Vagina (tissue), 2 donors: ENCODE data around the gene ELL2.

Experiments used
- CTCF ChIP-seq, 3 experiments: fragments of 450-650 bp in 2 of 3; fragments of 200-600 bp in 1 of 3; sonication (generic) in 1 of 3; IDR thresholded peaks; one replicate each; pipeline ENCODE4 v1.5.1; 2017 to 2019; ENCODE audit warnings: antibody characterized with exemption in 3 of 3, mild to moderate bottlenecking in 2 of 3, moderate library complexity in 2 of 3
- POLR2A ChIP-seq, 2 donors: fragments of 450-650 bp; IDR thresholded peaks; one replicate each; pipeline ENCODE4 v1.6.1; 2017; ENCODE audit warnings: antibody characterized with exemption in 2 of 2, mild to moderate bottlenecking in 2 of 2, moderate library complexity in 2 of 2
- POLR2AphosphoS5 ChIP-seq, 2 donors: sonication (generic); formaldehyde crosslinking; IDR thresholded peaks; one replicate each; pipeline ENCODE4 v1.9.0; 2017; ENCODE audit warnings: antibody characterized with exemption in 2 of 2, mild to moderate bottlenecking in 2 of 2, low read depth in 1 of 2; ENCODE audit not compliant: insufficient read depth in 1 of 2

GRCh38 chr5:95956900-95957293, 4.8 kb downstream of the ELL2 start:
- TF ChIP-seq CTCF (IDR thresholded peaks at IDR 0.05) (no peak), POLR2AphosphoS5 (IDR thresholded peaks at IDR 0.05; ENCODE audit: insufficient read depth in 1 of 2, low read depth in 1 of 2) (no peak), POLR2A (IDR thresholded peaks at IDR 0.05) (no peak)
